HuH-7 (cell line): ENCODE measurements around the gene RAB3D.
"Not testable (repeated sequence)": the region's sequence is repeated elsewhere in the genome, so short reads cannot be mapped to it uniquely, and the experiment has no call there.

Experiments
- DNase-seq: peaks from one replicate; pipeline ENCODE4 v3.0.0; 2011; ENCODE audit warnings: low spot score

Gene RAB3D

DNA sequence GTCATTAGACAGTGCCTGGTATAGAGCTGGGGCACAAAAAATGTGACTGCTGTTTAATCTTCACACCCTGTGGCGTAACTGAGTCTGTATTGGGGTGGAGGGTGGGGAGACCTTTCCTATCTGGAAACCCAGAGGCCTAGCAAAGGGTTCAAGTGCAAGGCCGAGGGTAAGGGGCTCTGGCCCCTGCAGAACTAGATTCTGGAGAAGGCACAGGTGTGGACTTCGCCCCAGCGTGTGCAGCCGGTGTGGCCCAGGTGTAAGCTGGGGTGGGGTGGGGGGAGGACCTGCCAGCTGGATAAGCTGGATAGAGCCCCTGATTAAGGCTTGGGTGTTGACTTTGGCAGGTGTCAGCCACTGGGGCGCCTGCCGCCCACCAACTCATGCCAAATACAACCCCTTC, 1.3 kb downstream of the RAB3D start:
- no peak for DNase-seq

DNA sequence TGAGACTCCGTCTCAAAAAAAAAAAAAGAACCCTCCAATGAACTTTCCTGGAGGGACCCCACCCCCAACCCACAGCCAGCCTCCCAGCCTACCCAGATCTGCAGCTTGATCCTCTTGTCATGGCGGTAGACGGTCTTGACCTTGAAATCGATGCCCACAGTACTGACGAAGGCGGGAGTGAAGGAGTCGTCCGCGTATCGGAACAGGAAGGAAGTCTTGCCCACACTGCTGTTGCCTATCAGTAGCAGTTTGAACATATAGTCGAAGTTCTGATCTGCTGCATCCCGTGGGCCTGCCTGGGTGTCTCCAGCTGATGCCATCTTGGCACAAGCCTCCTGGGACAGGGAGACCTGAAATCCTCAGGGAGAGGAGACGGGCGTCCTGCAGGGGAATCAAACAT, 2.4 kb downstream of the RAB3D start:
- no peak for DNase-seq

DNA sequence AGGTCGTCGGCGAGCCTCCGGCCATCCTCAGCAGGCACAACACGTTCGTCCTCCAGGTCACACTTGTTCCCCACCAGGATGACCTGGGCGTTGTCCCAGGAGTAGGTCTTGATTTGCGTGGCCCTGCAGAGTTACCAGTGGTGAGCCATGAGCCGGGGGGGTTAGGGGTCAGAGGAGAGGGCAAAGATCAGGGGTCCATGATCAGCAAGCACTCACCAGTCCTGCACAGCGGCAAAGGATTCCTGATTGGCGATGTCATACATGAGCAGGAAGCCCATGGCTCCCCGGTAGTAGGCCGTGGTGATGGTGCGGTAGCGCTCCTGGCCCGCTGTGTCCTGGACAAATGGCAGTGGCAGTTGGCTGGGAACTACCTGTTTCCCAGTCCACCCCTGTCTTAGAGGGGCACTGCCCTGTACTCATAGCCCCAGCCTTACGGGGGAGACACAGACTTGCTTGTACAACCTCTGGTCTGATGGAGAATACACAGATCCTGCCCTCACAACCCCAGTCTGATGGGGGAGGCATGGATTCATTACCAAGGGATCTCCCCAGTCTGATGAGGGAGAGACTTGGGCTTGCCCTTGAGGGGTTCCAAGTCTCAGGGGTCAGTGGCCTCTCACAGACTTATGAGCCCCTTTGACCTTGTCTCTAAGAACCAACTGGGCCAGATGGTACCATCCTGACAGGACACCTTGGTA, 3.9 kb downstream of the RAB3D start:
- no peak for DNase-seq

DNA sequence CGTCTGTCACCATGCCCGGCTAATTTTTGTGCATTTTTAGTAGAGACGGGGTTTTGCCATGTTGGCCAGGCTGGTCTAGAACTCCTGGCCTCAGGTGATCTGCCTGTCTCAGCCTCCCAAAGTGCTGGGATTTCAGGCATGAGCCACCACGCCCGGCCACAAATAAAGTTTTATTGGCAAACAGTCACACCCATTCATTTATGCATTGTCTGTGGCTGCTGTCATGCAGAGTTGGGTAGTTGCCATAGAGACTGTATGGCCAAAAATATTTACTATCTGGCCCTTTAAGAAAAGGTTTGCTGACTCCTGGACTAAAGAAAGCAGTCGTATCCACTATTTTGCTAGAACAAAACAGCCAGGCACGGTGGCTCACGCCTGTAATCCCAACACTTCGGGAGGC, 5.6 kb downstream of the RAB3D start:
- DNase-seq = not testable (repeated sequence)

DNA sequence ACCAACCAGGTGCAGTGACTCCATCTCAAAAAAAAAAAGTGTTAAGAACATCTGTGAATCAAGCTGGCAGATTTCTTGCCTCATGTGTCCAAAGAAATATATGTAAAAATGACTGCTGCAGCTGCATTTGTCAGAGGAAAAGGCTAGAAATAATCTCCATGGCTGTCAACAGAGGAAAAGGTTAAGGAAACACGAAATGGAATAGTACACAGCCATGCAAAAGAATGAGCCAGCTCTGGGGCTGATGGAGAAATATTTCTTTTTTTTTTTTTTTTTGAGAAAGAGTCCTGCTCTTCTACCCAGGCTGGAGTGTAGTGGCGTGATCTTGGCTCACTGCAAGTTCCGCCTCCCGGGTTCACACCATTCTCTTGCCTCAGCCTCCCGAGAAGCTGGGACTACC, 6.6 kb downstream of the RAB3D start:
- DNase-seq = no peak

DNA sequence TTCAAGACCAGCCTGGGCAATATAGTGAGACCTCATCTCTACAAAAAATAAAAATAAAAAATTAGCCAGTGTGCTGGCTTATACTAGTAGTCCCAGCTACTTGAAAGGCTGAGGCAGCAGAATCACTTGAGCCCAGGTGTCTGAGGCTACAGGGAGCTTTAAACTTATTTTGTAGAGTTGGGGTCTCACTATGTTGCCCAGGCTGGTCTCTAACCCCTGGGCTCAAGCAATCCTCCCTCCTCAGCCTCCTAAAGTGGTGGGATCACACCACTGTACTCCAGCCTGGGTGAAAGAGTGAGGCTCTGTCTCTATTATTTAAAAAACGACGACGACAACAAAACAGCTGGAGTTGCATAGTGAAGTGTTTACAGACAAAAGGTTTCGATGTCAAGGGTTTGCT, 8.0 kb downstream of the RAB3D start:
- DNase-seq = no peak

DNA sequence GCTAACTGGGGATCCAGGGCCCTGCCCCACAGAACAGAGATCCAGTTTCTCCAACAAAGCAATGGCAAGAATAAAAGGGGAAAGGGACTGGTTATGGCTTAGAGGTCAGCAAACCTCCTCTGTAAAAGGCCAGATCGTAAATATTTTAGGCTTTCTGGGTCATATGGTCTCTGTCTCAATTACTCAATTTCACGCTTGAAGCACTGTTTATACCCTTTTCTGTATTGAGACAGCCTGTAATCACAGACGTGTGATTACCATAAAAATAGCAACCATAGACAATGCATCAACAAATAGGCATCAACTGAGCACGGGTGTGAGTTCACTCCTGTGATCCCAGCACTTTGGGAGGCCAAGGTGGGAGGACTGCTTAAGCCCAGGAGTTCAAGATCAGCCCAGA, 9.3 kb downstream of the RAB3D start:
- no peak for DNase-seq

DNA sequence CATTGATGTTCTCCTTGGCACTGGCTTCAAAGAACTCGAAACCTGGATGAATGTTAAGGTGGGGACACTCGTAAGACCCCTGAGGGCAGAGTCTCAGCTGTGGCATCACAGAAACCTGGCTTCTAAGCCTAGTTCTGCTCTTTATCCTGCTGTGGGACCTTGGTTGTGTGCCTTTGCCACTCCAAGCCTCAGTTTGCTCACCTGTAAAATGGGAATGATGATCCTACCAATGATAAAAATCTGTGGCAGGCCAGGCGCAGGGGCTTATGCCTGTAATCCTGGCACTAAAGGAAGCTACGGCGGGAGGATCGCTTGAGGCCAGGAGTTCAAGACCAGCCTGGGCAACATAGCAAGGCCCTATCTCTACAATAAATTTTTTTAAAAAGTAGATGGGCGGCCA, 13.9 kb downstream of the RAB3D start:
- DNase-seq = no peak

DNA sequence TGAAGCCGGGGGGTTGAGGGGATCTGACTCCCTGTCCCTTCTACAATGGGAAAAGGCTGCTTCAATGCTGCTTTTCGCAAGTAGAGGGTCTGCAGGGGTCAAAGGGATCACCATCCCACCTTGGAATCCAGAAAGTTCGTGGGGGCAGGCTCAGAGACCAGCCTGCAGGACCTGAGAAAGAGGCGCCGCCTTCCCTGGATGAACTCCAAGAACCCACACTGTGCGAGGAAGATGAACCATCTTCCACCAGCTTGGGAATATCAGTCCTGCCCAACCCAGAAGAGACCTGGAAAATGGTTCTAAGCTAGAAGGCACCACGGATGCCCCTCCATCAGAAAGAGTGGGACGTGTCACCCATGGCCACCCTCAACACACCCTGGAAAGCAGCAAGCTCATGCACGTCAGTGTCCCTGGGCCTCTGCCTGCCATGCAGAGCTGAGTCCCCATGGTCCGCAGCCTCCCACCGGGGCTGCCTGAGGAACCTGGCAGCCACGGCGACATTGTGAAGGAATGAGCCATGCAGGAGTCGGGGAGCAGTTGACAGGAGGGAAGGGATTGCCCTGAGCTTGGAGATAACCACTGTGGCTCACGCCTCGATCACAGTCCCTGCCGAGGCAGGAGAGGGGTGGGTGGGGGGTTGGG, 14.6 kb downstream of the RAB3D start:
- DNase-seq = no peak

DNA sequence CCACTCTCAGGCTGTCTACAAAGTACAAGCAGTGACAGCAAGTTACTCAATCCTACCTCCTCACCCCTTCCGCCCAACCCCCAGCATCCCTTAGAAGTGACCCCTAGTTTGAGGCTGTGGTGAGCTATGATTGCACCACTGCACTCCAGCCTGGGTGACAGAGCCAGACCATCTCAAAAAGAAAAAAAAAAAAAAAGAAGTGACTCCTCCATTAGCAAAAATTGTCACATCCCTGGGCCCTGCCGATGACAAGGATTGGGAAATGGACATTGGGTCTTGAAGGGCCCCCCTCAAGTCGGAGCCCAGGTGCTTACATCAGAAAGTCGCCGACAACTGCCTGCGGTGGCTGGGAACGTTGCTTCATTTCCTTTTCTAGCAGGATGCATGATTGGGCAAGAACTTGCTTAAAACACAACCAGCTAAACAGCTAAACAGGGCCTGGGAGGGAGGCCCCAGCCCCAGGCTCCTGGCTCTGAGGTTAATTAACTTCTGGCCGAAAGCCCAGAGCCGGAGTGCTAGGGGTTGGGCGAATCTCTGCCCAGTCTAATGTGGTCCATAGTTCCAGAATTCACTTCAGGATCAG, 15.3 kb downstream of the RAB3D start:
- peak; percentile 66 for DNase-seq

DNA sequence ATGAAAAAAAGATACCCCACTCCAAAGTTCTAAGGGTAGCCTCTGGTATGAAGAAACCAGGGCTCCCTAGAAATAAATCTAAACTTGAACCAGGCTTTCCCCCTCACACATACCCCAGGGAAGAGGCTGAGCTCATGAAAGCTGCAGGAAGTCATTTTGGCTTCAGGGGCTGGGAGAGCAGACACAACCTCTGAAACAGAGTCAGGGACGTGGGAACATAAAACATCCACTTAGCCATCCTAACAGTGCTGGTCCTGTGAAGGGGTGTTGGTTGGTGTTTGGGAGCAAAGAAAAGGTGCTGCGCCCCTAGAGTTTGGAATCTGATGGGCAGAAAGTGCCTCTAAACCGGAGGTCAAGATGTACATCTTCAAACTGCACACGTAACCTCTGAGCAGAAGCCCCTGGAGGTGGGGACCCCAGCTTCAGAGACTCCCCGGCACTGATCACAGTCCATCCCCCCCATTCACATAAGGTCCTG, 15.8 kb downstream of the RAB3D start:
- DNase-seq = no peak

DNA sequence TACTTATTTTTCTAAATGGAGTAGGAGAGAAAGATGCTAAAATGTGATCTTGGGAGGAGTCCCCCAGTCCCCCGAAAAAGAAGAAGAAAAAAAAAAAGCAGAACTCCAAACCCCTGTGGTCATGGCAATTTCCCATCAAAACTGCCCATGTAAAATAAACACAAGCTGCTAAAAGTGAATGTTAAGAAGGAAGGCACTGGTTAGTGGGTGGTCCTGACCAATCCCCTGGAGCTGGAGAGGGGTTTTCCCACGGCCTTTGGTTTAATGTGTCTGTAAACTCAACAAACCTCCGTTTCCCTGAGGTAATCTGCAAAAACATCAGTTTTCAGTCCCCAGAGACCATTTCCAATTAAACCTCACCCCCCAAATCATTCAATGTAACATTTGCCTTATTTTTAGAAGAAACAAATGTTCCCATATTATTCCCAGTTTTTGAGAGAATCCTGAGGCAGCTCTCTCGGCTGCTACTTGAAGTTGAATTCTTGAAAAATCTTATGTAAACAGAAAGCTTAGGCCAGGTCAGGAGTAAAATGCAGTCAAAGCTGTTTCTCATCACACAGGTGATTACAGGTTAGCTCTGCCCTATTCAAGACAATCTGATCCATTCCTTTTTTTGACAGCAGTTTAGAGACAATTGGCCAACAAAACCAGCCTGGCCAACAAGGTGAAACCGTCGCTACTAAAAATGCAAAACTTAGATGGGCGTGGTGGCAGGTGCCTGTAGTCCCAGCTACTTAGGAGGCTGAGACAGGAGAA, 17.0 kb downstream of the RAB3D start:
- DNase-seq = no peak

DNA sequence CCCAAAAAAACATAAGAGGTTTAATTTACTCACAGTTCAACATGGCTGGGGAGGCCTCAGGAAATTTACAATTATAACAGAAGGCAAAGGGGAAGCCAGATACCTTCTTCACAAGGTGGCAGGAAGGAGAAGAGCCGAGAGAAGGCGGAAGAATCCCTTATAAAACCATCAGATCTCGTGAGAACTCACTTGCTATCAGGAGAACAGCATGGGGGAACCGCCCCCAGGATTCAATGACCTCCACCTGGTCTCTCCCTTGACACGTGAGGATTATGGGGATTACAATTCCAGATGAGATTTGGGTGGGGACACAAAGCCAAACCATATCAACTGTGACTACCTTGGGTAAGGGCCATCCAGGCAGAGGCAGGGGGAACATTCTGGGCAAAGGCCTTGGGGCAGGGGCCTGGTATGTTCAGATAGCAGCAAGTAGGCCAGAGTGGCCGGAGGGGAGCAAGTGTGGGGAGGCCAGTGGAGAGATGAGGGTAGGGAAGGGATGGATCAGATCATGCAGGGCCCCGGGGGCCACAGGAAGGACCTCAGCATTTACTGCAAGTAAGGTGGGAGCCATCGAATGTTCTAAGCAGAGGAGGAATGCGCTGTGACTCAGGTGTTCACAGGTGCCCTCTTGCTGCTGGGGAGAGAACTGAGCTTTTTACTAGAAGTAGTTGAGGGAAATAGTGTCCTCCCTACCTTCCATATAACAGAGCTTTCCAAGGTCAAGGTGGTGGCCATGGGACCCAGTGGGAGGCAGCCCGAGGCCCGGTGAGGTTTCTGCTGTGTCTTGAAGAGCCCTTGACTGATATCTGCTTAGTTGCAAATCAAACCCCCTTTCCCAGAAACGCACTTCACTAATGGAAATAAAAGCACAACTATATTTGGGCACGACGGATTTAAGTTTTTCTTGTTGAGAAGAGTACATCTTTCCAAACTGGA, 18.0 kb downstream of the RAB3D start:
- DNase-seq = no peak

DNA sequence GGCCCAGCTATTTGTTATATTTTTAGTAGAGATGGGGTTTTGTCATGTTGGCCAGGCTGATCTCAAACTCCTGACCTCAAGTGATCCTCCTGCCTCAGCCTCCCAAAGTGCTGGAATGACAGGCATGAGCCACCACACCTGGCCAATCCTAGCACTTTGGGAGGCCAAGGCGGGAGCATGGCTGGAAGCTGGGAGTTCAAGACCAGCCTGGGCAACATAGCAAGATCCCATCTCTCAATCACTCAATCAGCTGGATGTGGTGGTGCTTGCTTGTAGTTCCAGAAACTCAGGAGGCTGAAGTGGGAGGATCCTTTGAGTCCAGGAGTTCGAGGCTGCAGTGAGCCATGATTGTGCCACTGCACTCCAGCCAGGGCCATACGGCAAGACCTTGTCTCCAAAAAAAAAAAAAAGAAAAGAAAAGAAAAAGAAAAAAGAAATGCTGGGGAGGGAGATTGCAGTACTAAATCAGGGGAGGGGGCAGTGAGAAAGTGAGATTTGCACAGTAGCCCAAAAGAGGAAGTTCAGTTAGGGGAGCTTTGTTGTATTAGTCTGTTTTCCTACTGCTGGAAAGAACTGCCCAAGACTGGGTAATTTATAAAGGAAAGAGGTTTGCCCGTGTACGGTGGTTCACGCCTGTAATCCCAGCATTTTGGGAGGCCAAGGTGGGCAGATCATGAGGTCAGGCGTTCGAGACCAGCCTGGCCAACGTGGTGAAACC, 19.0 kb downstream of the RAB3D start:
- DNase-seq = not testable (repeated sequence)

DNA sequence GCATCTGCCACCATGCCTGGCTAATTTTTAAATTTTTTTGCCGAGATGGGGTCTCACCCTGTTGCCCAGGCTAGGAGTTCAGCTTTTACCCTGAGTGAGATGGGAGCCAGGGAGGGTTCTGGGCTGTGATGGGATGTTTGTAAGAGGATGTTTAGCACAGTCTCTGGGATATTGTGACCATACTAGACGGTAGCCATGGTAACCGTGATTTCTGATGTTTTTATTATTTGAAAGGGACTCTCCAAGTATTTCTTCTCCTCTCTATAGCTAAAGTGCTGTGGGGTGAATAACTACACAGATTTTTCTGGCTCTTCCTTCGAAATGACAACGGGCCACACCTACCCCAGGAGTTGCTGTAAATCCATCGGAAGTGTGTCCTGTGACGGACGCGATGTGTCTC, 33.1 kb downstream of the RAB3D start:
- no peak for DNase-seq

DNA sequence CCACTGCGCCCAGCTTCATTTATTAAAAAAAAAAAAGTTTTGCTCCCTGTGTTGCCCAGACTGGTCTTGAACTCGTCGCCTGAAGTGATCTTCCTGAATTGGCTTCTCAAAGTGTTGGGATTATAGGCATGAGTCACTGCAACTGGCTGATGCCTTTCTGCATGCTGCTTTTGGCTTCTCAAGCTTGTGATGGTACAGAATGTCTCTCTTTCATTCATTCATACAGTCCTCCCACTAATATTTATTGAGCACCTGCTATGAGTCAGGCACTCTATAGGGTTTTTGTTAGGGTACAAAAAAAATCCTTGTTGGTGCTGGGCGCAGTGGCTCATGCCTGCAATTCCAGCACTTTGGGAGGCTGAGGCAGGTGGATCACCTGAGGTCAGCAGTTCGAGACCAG, 34.5 kb downstream of the RAB3D start:
- DNase-seq = no peak

DNA sequence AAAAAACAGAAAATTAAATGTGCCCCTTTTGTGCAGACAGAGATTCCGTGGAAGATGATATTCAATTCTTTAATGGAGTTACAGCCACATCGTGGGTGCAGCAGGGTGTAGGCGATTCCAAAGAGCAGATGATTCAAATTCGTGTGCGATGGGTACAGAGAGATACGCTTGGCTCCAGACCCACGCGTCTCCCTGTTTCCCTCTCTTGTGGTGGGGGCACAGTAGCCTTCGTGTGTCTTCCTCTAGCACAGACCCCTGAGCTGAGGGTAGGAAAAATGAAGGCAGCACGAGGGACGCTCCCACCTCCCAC, 38.7 kb downstream of the RAB3D start:
- no peak for DNase-seq

DNA sequence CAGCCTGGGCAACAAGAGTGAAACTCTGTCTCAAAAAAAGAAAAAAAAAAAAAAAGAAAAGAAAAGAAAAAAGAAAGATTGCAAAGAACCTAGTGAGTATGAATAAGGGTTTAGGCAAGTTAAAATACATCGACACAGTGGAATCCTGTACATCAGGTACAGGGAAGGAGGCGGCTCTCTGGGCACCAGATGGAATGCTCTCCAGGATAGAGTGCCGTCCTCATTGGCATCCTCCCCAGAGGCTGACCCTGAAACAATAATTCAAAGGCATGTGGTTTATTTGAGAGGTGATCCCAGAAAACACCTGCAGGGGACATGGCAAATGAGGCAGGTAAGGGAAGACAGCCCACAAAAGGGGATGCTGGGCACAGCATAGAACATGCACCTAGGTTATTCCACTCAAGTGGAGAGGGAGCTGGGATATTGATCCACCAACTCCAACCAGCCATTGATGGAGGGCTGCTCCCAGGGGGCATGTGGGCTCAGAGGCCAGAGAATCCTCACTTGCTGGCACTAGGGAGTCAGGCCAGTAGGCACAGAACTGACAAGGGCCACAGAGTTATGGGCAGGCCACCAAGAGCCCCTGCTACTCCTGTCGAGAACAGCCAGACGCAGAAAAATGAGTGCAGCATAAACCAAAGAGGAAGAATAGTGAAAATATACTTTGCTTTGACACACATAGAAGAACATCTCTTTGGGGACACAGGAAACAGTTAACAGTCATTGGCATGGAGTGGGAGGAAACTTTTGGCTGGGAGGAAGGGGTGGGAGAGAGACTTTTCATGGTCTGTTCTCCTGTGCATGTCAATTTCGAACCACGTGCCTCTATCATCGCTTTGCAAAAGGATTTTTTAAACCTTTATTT, 39.3 kb downstream of the RAB3D start:
- no peak for DNase-seq

DNA sequence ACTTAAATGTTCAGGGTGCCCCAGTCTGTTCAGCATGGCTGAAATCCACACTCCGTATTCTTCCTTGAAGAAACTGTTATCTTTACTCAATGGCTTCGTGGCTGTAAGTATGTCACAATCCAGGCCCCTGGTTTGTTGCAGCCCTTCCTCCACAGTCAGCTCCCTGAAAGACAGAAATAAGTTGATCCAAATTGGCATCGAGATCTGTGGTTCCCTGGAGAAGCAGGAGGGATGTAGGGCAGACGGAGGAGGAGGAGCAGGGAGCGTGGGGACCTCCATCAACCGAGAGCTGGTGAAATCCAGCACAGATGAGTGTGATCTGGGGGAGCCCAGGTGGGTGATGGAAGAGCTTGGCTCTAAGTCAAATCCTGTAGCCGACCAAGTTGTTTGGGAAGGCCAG, 43.2 kb downstream of the RAB3D start:
- DNase-seq = no peak

DNA sequence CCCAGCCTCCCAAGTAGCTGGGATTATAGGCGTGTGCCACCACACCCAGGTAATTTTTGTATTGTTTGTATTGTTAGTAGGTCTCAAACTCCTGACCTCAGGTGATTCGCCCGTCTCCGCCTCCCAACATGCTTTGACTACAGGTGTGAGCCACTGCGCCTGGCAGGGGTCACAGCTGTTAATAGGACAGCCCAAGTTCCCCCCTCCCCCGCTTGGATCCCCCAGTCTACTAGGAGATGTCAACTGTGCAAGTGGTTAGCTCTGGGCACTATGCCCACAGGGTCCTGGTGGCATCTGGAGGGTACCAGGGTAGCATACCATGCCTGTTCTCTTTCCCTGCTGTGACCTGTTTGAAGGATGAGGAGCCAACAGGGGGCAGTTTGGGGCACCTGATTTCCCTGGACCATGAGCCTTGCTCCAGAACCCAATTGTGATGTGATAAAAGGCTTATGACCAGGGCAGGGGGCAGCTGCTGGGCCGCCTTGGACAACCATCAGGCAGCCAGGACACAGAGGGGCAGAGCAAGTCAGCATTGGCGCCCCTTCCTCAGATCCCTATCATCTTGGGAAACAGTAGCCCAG, 43.7 kb downstream of the RAB3D start, which contains the start of gene TSPAN16:
Gene TSPAN16 (plus strand): TSS at position 496 of the 581 bp plus-strand sequence. CDS start 138 bp downstream, outside the sequence.
- DNase-seq = no peak
